Gastrocnemius medialis (tissue), 4 donors: ENCODE measurements around the gene IQGAP3. TPM values are rescaled to one million over a fixed set of nuclear protein-coding genes. Genes with fewer than 3 reads are reported as not detected.
A peak's percentile ranks its signal among the peaks of the same experiment; 100 is the strongest.

Source experiments
- ATAC-seq, 2 donors: fragments of 150-250 bp; one replicate each; pipeline ENCODE4 v1.9.1; 2016
- DNase-seq, 2 donors: peaks; one replicate each; pipeline ENCODE4 v3.0.0-alpha.2; 2019
- H3K27ac ChIP-seq, 4 donors: fragments of 200-600 bp; sonication (generic); 1 replicate in 1 of 4; 2 replicates in 3 of 4; pipeline ENCODE4 v1.5.1; 2016 to 2018; ENCODE audit warnings: mild to moderate bottlenecking in 2 of 4, moderate library complexity in 1 of 4
- H3K27me3 ChIP-seq, 3 donors: fragments of 200-600 bp; sonication (generic) in 2 of 3; 1 replicate in 1 of 3; 2 replicates in 2 of 3; pipeline versions ENCODE4 v1.5.1 to v1.6.0; 2016 to 2019; ENCODE audit warnings: mild to moderate bottlenecking in 1 of 3, moderate library complexity in 1 of 3
- H3K36me3 ChIP-seq, 2 donors: fragments of 200-600 bp; sonication (generic) in 1 of 2; one replicate each; pipeline ENCODE4 v1.5.1; 2017 to 2018
- H3K4me1 ChIP-seq, 2 donors: fragments of 200-600 bp; sonication (generic) in 1 of 2; one replicate each; pipeline ENCODE4 v1.5.1; 2016 to 2017; ENCODE audit warnings: mild to moderate bottlenecking in 2 of 2
- H3K4me3 ChIP-seq, 4 donors: fragments of 200-600 bp; sonication (generic) in 3 of 4; 1 replicate in 1 of 4; 2 replicates in 3 of 4; pipeline ENCODE4 v1.5.1; 2016 to 2019; ENCODE audit warnings: mild to moderate bottlenecking in 2 of 4
- H3K9me3 ChIP-seq, 3 donors: fragments of 200-600 bp; sonication (generic) in 2 of 3; 1 replicate in 1 of 3; 2 replicates in 2 of 3; pipeline ENCODE4 v1.5.1; 2016 to 2019
- POLR2A ChIP-seq, 2 donors: fragments of 450-650 bp; IDR thresholded peaks; one replicate each; pipeline ENCODE4 v1.6.1; 2017; ENCODE audit warnings: antibody characterized with exemption in 2 of 2, mild to moderate bottlenecking in 2 of 2, moderate library complexity in 2 of 2
- in situ Hi-C, 4 donors: fragments of 200-750 bp; cut with MboI; loops; one replicate each; pipeline versions ENCODE4 v1.15.0 to v1.8.0; 2017; ENCODE audit warnings: low sequenced_read_pairs in 4 of 4
- intact Hi-C: fragments of 100-400 bp; cut with DNase I; formaldehyde crosslinking; loops from one replicate; pipeline ENCODE4 v1.15.1; 2023; ENCODE audit warnings: low total_unique reads
- total RNA-seq, 4 donors: library from RNA; depleted of rRNA; stranded (reverse); fragments of >200 nt; gene quantifications; one replicate each; pipeline versions ENCODE4 v1.1.0 to v1.2.3, GENCODE V29; 2016
- TF ChIP-seq, protein P1 (sequence below), 5 experiments: fragments of 450-650 bp in 3 of 5; fragments of 200-600 bp in 2 of 5; sonication (generic) in 2 of 5; IDR thresholded peaks in 4 of 5; conservative IDR thresholded peaks in 1 of 5; 1 replicate in 4 of 5; 2 replicates in 1 of 5; pipeline ENCODE4 v1.5.1; 2016 to 2019; ENCODE audit warnings: antibody characterized with exemption in 5 of 5, mild to moderate bottlenecking in 3 of 5, moderate library complexity in 3 of 5

The IQGAP3 gene
- total RNA-seq, 4 donors from 2014 or later = 0.20 to 0.55 TPM; not detected in 2

DNA sequence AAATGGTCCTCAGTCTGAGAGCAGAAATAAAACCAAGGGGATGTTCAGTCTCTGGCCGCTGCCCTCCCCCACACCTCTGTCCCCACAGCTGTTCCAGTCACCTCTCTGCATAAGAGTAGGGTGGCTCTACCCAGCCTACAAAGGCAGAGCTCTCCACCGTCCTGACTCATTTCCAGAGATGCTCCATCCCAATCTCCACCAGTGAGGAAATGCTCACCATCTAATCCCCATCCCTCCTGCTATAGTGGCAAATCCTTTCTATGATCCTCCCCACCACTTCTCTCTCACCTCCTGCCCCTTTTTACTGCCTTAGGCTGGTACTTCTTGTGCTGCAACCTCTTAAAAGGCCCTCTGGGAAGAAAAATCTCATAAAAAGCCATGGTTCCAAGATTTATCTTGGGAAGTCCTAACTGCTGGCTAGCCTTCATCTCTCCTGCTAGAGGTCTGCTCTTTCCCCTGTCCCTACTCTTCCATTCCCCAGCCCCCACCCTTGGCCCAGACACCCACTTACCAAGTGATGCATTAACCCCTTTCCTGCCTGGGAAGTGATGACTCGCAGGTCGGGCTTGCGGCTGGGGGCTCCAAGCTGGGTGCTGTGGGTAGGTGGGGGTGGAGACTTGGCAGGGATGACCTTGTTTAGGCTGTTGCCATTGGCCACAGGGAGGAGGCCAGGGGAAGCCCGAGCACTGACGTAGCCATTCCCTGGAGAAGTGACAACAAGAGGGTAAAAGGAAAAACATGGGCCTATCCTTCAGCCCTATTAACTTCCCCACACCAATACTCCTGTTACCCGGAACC is 95.7 kb downstream of the IQGAP3 start:
- H3K9me3 ChIP-seq = no peaks in the 10 kb centered on the region
- peak overlapping the region; percentile 96 to 99 (median 98) for H3K27ac ChIP-seq
- in situ Hi-C loops (loop anchor here in 1 of 4 donors (25.0 kb wide), 1 partner anchor 364 kb away; the partner anchor contains the start of gene LMNA), intact Hi-C loops (no loop called here)
- peaks cover 5 to 96% of the 10 kb centered on the region in 2 donors for H3K36me3 ChIP-seq
- DNase-seq (peak in 1 of 2 donors; percentile 72), ATAC-seq (peak; percentile 34 to 40)
- peaks cover 95 to 99% of the 10 kb centered on the region in 2 donors for H3K4me1 ChIP-seq
- H3K4me3 ChIP-seq = peak overlapping the region in 1 of 4 donors; percentile 11
- no peaks in the 10 kb centered on the region for H3K27me3 ChIP-seq
- peak in 1 of 2 donors; percentile 25 for TF ChIP-seq POLR2A (IDR thresholded peaks at IDR 0.05)
- TF ChIP-seq, protein P1, sequence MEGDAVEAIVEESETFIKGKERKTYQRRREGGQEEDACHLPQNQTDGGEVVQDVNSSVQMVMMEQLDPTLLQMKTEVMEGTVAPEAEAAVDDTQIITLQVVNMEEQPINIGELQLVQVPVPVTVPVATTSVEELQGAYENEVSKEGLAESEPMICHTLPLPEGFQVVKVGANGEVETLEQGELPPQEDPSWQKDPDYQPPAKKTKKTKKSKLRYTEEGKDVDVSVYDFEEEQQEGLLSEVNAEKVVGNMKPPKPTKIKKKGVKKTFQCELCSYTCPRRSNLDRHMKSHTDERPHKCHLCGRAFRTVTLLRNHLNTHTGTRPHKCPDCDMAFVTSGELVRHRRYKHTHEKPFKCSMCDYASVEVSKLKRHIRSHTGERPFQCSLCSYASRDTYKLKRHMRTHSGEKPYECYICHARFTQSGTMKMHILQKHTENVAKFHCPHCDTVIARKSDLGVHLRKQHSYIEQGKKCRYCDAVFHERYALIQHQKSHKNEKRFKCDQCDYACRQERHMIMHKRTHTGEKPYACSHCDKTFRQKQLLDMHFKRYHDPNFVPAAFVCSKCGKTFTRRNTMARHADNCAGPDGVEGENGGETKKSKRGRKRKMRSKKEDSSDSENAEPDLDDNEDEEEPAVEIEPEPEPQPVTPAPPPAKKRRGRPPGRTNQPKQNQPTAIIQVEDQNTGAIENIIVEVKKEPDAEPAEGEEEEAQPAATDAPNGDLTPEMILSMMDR (IDR thresholded peaks at IDR 0.05 in 4 of 5, conservative IDR thresholded peaks at IDR 0.05 in 1 of 5) = no peak

DNA sequence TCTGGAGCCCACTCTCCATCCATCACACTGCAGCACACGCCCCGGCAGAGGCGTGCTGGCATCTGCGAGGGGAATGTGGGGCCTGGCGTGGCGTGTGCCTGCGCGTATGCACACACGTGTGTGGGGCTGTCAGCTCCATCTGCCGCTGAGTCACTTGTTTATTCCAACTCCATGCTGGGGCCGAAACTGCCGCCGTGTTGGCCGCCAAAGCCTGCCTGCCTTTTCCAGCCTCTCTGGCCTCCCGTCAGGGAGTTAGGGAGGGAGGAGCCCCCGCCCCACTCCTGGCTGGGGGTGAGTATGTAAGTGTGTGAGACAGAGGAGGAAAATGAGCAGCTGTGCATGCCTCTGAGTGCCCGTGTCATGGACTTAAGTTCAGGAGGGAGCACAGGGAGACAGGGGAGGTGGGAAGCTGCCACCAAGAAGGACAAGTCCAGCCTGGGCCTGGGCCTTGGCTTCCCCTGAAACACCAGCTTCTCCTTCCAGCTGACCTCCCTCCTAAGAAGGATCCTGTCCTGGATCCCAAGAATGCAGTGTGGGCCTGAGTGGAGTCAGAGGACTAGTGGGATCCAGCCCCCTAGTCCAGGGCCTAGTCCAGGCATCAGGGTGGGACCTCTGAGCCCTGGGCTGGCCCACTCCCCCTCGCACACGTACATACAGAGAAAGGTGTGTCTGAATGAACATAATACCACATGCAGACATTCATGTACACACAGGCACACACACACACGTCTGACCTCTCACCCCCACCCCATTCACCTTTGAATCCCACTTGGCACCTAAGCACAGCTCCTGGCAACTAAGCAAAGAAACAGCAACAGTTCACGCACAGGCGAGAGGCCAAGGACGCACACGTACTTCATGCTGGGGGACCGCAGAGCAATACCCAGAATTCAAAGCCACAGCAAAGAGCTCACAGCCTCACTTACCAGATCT is 96.5 kb downstream of the IQGAP3 start:
- peak; percentile 96 to 97 for DNase-seq
- Histone ChIP-seq H3K4me3 (peak overlapping the region in 1 of 4 donors; percentile 11), H3K27ac (peak overlapping the region; percentile 96 to 99 (median 98)), H3K9me3 (no peaks in the 10 kb centered on the region), H3K27me3 (no peaks in the 10 kb centered on the region), H3K4me1 (peaks cover 89 to 99% of the 10 kb centered on the region in 2 donors), H3K36me3 (peaks cover 5 to 93% of the 10 kb centered on the region in 2 donors)
- peak; percentile 54 to 79 for TF ChIP-seq POLR2A (IDR thresholded peaks at IDR 0.05)
- TF ChIP-seq, protein P1 (IDR thresholded peaks at IDR 0.05 in 4 of 5, conservative IDR thresholded peaks at IDR 0.05 in 1 of 5) = no peak
- intact Hi-C loops (loop anchor here (1.0 to 2.0 kb wide), 3 partner anchors 15 to 29 kb away; no protein-coding TSS in a partner anchor), in situ Hi-C loops (loop anchor here in 1 of 4 donors (25.0 kb wide), 1 partner anchor 364 kb away; the partner anchor contains the start of gene LMNA)
- ATAC-seq = peak; percentile 74 to 79

Other genes with a start within 250 kb of the IQGAP3 start
- gene CCT3, start 234.3 kb downstream of the IQGAP3 start, total RNA-seq = 100 to 1,000 TPM; 147 to 189 (median 180) TPM
- gene TSACC, start 234.0 kb downstream of the IQGAP3 start, total RNA-seq = not detected
- gene RHBG, start 203.4 kb downstream of the IQGAP3 start, total RNA-seq = not detected
- gene MEF2D, start 71.8 kb downstream of the IQGAP3 start, total RNA-seq = 100 to 1,000 TPM; 129 to 260 (median 168) TPM
- gene TTC24, start 7.2 kb upstream of the IQGAP3 start, total RNA-seq = 1 to 10 TPM in 1 of 4 donors, not detected in 3; 3.6 TPM
- 10 to 100 TPM; 34.4 to 66.7 (median 46.0) TPM for gene NAXE, start 19.2 kb upstream of the IQGAP3 start, total RNA-seq
- gene GPATCH4, start 28.9 kb upstream of the IQGAP3 start, total RNA-seq = 100 to 1,000 TPM in 1 of 4 donors, 10 to 100 TPM in 3; 35.6 to 103 (median 47.6) TPM
- gene HAPLN2, start 46.9 kb upstream of the IQGAP3 start, total RNA-seq = 1 to 10 TPM in 3 of 4 donors, under 1 TPM in 1; 0.53 to 6.0 (median 3.0) TPM
- under 1 TPM in 2 of 4 donors, not detected in 2; 0.26 to 0.29 TPM for gene BCAN, start 69.6 kb upstream of the IQGAP3 start, total RNA-seq
- gene NES, start 104.8 kb upstream of the IQGAP3 start, total RNA-seq = 10 to 100 TPM; 13.7 to 60.9 (median 26.4) TPM
- gene CRABP2, start 133.0 kb upstream of the IQGAP3 start, total RNA-seq = 1 to 10 TPM in 1 of 4 donors, under 1 TPM in 1, not detected in 2; 0.98 to 1.3 TPM
- 10 to 100 TPM; 12.9 to 28.0 (median 17.6) TPM for gene METTL25B, start 155.9 kb upstream of the IQGAP3 start, total RNA-seq
- gene ISG20L2, start 156.2 kb upstream of the IQGAP3 start, total RNA-seq = 10 to 100 TPM in 3 of 4 donors, 1 to 10 TPM in 1; 9.5 to 16.4 (median 15.1) TPM
- gene MRPL24, start 168.5 kb upstream of the IQGAP3 start, total RNA-seq = 100 to 1,000 TPM in 3 of 4 donors, 10 to 100 TPM in 1; 54.9 to 121 (median 102) TPM
- 100 to 1,000 TPM; 154 to 281 (median 240) TPM for gene HDGF, start 179.1 kb upstream of the IQGAP3 start, total RNA-seq
- gene PRCC, start 195.0 kb upstream of the IQGAP3 start, total RNA-seq = 10 to 100 TPM; 42.8 to 62.3 (median 46.5) TPM
- gene SH2D2A, start 244.3 kb upstream of the IQGAP3 start, total RNA-seq = 1 to 10 TPM in 1 of 4 donors, under 1 TPM in 1, not detected in 2; 0.82 to 1.1 TPM